AG04449 (cell line): ENCODE results near the gene LPP.

Experiments used
- CTCF ChIA-PET: fragments of 350-600 bp; formaldehyde crosslinking; extraction: SDS; loops from one replicate; lab custom pipeline; 2021; ENCODE audit warnings: antibody characterized with exemption; lab: Yijun Ruan, JAX
- POLR2A ChIA-PET: fragments of 400-600, 350-600 bp; formaldehyde crosslinking; extraction: SDS; loops from one replicate; lab custom pipeline; 2020; ENCODE audit warnings: antibody characterized with exemption, inconsistent platforms; lab: Yijun Ruan, JAX
- DNase-seq: peaks from one replicate; pipeline ENCODE4 v3.0.0-alpha.2; 2010; ENCODE audit warnings: low read depth, low spot score
- H3K4me3 ChIP-seq: 2 replicates; pipeline ENCODE4 v1.5.1; 2011; ENCODE audit warnings: low read depth, mild to moderate bottlenecking, control low read depth, low read length
- CTCF ChIP-seq: IDR thresholded peaks from one replicate; pipeline ENCODE4 v1.5.1; 2011; ENCODE audit warnings: mild to moderate bottlenecking, moderate library complexity, low read length, control low read depth, inconsistent platforms; ENCODE audit not compliant: insufficient read depth; ENCODE audit errors: missing control alignments

Gene LPP

GRCh38 chr3:188505151-188505550, 351.2 kb downstream of the LPP start:
- ChIA-PET POLR2A (no interaction called here), CTCF (no interaction called here)
- TF ChIP-seq CTCF, result no peak
- H3K4me3 ChIP-seq, result no peak overlapping the region
- DNase-seq, result no peak

DNA sequence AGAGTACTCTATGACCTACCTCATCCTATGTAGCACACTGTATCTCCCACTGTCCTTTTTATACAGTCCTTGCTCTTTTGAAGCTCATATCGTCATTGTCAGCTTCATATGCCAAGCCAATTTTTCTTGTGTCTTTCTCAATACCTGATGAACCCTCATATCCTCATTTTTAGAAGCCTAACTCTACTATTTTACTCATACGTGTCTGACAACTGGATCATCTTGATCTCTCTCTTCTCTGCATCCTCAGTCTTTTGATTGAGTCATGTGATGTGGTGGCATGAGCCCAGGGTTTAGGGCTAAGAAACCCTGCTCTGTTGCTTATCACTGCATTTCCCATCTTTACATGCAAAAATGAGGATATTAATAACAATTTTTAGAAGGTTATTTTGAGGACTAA, 352.0 kb downstream of the LPP start:
- CTCF ChIA-PET, result no interaction called here
- no peak overlapping the region for H3K4me3 ChIP-seq
- no peak for TF ChIP-seq CTCF
- POLR2A ChIA-PET, result no interaction called here
- DNase-seq, result no peak

DNA sequence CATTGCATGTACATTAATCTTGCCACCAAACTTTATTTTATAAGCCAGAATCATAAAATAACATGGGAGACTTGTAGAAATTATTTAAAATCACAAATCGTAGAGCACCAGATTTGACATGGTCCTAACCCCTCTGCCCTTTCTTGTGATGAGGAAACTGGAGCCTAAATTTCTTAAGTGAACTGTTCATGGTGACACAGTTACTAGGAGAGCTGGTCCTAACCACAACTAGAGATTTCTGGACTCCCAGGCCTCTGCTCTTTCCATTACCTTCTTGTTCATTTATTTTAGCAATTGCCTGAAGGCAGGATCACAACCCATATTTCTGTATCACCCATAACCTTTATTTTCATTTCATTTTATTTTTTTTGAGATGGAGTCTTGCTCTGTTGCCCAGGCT, 352.5 kb downstream of the LPP start:
- ChIA-PET POLR2A (no interaction called here), CTCF (interaction anchor here (0.7 kb wide), 1 partner anchor 766 kb away, joined by 3 read pairs; no protein-coding TSS in a partner anchor)
- DNase-seq, result no peak
- no peak for TF ChIP-seq CTCF
- H3K4me3 ChIP-seq, result no peak overlapping the region

DNA sequence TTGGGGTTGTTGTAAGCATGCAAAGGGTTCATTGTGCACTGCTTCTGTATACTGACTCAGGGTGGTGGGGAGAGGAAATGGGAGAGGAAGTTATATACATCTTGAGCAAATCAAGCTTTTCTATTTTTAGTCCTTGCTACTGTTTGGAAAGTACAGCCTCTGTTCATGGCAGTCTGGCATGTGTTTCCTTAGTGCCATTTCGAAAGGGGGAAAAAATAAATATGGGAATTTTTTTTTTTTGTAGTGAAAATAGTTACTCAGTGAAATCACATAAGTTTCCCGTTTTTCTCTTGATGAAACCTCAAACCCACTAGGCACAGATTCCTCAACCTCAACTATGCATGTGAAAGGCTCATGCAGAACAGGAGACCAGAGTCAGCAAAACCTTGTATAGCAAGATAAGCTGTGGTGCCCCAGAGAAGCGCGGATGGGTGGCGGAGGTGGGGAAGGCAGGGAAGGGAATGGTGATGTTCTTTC, 353.3 kb downstream of the LPP start:
- H3K4me3 ChIP-seq, result no peak overlapping the region; the same call in 1 of the 2 replicates
- ChIA-PET POLR2A (interaction anchor here (0.7 kb wide), 1 partner anchor 27 kb away, joined by 5 read pairs; no protein-coding TSS in a partner anchor), CTCF (interaction anchor here (1.0 to 1.3 kb wide), 2 partner anchors 9 to 114 kb away, joined by 3 read pairs; no protein-coding TSS in a partner anchor)
- DNase-seq, result peak; percentile 90
- no peak for TF ChIP-seq CTCF

DNA sequence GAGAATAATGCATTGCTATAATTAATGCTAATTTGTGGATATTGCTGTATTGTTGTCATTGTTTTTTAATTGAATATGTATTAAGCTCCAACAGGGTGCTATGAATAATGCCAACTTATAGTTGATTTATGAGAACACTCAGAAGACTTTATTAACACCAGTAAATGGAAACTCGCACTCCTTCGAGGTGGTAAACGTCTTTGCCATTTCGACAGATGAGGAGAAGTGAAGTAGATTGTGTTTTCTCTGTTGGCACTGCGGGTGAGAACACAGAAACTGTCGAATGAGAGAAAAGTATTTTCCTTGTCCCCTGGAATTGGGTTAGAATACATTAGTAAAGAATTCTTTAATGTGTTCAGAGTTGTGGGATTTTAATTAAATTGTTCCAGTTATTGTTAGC, 354.5 kb downstream of the LPP start:
- no peak for DNase-seq
- TF ChIP-seq CTCF, result no peak
- ChIA-PET CTCF (interaction anchor here (1.3 kb wide), 1 partner anchor 113 kb away, joined by 3 read pairs; no protein-coding TSS in a partner anchor), POLR2A (interaction anchor here (0.6 kb wide), 1 partner anchor 388 kb away, joined by 3 read pairs; no protein-coding TSS in a partner anchor)
- H3K4me3 ChIP-seq, result no peak overlapping the region

- no peak overlapping the region for H3K4me3 ChIP-seq
- TF ChIP-seq CTCF, result no peak
- CTCF ChIA-PET, result no interaction called here
- POLR2A ChIA-PET, result no interaction called here
- no peak for DNase-seq
Observed at GRCh38 chr3:188509316-188509715, 355.4 kb downstream of the LPP start.
